NT2/D1 (cell line): ENCODE results near the gene MSTN.

Experiments
- YY1 ChIP-seq: IDR thresholded peaks from 2 replicates; pipeline ENCODE4 v1.6.1; 2011; ENCODE audit not compliant: insufficient read length, insufficient read depth
- ZNF274 ChIP-seq: IDR thresholded peaks from 2 replicates; pipeline ENCODE4 v1.6.1; 2011; ENCODE audit warnings: mild to moderate bottlenecking, low read depth, low read length

DNA sequence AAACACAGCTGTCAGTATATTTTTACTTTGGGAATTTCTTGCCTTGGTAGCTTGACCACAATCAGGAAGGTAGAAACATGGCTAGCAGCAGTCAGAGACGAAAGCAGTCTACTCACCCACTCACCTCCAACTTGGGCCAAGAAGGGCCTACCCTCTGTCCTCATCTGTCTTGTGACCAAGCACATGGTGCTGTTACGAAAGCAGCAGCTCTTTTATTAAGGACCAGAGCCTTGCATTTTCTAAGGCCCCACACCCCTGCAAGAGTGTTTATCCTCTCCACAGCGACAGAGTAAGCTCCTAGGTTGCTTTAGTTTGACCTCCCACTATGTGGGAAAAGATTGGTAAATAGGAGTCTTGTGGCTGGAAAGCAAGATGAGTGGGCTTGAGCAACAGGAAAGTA, 31.3 kb upstream of the MSTN start:
- no peak for TF ChIP-seq ZNF274
- TF ChIP-seq YY1 = no peak
